HG03575 (cell line): ENCODE measurements around the gene MYBPHL.

ENCODE experiments used
- ATAC-seq: cut with Tn5 transposase; IDR thresholded peaks from one replicate; pipeline ENCODE4 v1.9.1; 2021; ENCODE audit not compliant: unreplicated experiment, insufficient number of reproducible peaks, low FRiP score; ENCODE audit errors: extremely low read depth

MYBPHL gene

DNA sequence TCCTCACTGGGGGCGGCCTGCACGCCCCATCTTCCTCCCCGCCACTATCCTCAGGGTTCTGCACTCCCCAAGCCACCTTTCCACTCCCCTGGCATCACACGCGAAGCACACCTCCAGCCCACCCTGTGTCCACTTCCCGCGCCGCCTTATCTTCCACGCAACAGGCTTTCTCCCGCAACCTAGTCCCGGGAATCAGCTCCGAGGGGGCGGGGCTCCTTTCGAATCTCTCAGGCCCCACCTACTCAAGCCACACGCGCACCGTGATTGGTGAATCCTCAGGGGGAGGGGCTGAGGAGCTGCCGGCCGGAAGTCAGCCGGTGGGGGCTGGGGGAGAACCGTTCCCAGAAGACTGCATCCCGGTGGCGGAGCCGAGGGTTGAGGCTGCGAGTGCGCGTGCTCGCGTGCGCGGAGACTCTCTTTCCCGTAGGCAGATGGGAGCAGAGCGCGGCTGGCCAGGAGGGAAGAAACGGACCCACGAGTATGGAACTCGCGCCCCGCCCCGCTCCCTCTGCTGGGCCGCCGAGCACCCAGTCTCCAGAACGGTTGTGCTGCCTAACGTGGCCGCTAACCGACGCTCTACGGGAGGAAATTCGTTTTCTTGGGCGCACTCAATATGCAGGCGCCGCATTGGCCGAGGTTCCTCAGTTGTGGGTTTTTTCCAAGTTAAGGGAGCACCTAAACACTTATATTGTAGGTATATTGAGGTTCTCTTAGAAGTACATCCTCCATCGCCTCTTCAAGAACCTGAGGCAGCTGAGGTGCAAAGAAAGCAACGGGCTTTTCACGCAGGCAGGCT, 23.7 kb downstream of the MYBPHL start, which contains the start of gene PSRC1:
PSRC1 (minus strand) TSS at position 194 of the 796 bp plus-strand sequence.
- peak; percentile 61 for ATAC-seq

DNA sequence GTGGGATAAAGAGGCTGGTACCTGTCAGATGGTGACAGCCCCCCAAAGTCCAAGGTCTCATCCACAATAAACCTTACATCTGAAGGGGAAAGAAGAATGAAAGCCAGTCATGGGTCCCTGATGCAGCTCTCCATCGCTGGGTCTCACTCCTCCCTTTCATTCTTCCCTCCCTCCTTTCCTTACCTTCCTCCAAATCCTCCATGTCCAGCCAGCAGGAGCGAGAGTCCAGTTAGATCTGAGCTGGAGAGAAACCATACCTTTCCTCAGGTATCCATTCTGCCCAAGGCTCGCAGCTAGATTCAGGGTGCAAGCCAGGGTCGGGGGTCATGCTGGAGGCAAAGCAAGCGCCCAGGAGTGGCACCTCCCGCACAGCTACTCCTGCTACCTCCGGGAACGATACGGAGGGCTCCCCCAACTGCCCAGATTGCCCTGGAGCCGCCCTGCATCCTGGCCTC, 24.3 kb downstream of the MYBPHL start:
- no peak for ATAC-seq

DNA sequence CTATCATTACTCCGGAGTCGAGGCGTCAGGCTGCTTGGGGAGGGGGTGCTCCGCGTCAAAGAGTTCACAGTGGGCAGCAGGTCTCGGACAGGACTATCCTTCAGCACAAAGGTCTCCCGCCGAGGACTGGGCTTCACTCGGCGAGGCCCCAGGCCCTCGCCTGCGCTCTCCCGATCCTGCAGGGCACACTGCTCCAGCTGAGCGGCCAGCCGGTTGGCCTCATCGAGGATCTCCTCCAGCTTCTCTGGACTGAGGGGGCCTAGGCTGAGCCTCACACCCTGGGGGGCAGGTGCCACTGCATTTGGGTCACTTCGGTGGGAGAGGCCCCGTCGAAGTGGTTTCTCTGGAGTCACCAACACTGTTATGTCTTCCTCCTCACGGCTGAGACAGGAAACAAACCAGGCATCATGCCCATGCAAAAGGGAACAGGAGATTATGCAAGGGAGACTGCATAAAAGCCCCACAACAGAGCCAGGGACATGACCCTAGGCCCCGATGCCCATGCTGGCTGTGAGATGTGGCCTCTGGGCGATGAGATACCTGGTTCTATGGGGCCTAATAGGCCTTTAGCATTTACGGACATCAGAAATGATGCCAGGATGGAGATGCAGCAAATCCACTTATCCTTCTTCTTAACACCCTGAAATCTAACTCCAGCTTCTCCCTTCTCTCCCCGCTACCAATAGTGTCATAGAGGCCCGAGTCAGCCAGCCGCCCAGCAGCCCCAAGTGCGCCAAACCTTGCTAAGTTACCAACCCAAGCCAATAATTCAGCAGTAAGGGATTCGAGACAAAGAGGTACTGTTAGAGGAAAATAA, 24.9 kb downstream of the MYBPHL start:
- no peak for ATAC-seq

DNA sequence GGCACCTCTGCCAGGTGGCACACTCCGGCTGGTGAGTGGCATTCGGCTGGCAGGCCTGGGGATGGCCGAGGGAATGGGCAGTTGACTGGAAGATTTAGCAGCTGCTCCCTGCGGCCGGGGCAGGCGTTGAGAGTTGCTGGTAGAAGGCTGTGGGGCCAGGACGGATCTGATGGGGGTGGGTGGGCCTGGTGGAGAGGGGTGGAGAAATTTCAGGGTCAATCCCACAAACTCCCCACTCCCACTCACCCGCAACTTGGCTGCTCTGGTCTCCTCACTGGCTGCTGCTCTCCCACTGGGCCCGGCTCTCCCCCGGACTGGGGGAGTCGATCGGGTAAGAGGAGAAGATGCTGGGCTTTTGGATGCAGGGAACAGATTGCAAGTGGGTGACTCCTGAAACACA, 25.9 kb downstream of the MYBPHL start:
- ATAC-seq: no peak

DNA sequence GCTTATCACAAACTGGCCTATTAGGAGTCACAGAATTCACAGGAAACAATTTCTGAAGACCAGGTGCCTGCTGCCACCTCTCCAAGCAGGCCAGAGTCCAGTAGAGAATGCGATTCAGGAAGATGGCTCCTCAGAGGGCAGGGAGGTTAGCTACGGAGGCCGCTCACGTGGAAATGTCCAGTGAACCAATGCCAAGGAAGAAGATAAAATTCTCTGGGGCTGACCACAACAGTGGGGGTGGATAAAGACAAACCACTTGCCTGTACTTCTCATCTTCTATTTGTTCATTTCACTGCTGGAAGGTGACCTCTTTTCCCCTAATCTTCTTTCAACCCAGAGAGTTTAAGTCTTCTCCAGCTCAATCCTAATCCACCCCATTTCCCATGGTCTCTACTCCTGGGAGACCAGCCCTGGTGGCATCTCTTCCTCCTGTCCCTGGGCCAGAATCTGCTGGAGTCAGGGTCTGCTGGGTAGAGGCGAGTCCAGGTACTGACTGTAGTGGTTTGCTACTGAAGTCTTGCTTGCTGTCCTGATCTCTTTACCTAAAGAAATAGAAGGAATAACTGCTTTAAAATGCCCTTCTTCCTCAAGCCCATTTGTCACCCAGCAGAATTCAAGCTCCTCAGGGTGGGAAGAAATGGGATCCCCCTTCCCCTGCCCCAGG, 27.1 kb downstream of the MYBPHL start:
- no peak for ATAC-seq

DNA sequence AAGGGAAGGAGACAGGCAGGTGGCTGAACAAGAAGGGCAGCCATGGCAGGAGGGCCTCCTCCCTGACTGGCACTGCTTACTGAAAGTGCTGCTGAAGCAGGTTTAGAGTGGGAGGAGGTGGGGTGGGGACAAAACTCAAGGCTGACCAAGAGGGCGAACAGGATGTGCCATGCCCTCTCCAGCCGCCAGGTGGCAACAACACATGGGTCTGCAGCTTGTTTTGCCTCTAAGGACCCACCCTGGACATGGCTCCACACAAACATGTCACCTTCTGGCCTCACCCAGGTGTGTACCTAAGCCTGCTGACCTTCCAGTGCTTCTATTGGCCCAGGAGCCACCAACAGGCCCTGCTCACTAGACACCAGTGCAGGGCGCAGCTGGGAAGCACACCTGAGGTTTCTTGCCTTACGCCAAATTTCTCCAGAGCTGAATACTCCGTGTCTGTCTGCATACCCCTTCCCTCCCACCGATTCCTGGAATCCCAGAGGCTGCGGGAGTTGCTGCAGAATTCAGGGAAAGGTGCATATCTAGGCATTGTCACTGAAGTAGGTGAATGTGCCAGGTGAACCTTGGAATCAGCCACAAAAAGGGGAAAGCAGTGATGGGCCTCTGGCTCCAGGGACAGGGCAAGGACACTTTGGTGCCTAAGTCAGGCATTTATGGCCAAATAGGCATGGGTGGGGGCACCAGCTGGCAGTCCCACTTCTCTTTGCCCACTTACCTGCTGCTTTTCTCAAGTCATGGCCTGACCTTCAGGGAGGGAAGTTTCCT, 29.2 kb downstream of the MYBPHL start:
- no peak for ATAC-seq

DNA sequence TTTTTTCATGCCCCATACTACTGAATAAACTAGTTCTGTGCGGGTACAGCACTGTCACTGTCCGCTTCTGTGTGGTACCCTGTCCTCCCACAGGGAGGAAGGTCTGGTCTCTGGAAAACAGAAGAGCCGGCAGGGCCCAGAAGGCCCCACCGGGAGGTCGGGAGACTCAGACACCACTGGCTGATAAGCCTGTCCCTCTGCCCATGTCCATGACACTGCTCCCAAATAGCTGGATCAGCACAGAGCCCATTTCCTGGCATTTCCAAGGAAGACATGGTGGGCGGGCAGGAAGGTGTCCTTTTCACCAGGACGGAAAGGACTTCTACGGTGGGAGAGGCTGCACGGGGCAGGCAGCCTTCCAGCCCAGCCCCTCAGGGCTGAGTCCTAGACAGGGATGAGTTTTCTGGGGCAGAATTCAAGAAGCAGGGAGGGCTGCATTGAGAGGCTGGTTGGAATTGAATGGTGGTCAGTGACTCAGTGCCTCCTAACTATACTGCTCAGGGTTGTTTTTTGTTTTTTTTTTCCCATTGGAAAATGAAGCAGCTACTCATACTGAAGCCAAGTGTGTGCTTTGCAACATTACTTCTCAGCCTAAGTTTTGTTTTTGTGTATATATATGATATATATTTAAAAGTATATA, 31.0 kb downstream of the MYBPHL start:
- no peak for ATAC-seq

DNA sequence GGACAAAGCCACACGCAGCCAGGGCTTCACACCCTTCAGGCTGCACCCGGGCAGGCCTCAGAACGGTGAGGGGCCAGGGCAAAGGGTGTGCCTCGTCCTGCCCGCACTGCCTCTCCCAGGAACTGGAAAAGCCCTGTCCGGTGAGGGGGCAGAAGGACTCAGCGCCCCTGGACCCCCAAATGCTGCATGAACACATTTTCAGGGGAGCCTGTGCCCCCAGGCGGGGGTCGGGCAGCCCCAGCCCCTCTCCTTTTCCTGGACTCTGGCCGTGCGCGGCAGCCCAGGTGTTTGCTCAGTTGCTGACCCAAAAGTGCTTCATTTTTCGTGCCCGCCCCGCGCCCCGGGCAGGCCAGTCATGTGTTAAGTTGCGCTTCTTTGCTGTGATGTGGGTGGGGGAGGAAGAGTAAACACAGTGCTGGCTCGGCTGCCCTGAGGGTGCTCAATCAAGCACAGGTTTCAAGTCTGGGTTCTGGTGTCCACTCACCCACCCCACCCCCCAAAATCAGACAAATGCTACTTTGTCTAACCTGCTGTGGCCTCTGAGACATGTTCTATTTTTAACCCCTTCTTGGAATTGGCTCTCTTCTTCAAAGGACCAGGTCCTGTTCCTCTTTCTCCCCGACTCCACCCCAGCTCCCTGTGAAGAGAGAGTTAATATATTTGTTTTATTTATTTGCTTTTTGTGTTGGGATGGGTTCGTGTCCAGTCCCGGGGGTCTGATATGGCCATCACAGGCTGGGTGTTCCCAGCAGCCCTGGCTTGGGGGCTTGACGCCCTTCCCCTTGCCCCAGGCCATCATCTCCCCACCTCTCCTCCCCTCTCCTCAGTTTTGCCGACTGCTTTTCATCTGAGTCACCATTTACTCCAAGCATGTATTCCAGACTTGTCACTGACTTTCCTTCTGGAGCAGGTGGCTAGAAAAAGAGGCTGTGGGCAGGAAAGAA, 32.0 kb downstream of the MYBPHL start:
- no peak for ATAC-seq

DNA sequence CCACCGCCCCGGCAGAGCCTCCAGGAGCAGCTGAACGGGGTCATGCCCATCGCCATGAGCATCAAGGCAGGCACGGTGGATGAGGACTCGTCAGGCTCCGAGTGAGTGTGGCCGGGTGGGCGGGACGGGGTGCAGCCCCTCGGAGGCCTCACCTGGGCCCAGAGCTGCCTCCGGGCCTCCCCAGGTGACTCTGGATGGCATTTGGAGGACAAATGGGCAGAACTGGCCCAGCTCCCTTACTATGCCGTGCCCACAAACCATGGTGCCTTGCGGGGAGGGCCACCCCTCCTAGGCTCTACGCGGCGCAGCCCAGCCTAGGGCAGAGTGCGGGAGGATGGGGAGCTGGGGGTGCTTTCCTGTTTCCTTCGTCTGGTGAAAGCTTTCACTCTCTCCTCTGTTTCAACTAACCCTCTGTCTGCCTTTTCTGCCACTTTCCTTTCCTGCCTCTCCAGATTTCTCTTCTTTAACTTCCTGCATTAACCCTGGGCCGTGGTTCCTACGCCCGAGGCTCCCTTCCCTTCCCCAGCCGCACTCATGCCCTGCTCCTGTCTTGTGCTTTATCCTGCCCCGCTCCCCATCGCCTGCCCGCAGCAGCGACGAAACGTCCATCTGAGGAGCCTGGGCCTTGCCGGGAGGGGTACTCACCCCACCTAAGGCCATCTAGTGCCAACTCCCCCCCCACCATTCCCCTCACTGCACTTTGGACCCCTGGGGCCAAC, 33.1 kb downstream of the MYBPHL start:
- no peak for ATAC-seq

DNA sequence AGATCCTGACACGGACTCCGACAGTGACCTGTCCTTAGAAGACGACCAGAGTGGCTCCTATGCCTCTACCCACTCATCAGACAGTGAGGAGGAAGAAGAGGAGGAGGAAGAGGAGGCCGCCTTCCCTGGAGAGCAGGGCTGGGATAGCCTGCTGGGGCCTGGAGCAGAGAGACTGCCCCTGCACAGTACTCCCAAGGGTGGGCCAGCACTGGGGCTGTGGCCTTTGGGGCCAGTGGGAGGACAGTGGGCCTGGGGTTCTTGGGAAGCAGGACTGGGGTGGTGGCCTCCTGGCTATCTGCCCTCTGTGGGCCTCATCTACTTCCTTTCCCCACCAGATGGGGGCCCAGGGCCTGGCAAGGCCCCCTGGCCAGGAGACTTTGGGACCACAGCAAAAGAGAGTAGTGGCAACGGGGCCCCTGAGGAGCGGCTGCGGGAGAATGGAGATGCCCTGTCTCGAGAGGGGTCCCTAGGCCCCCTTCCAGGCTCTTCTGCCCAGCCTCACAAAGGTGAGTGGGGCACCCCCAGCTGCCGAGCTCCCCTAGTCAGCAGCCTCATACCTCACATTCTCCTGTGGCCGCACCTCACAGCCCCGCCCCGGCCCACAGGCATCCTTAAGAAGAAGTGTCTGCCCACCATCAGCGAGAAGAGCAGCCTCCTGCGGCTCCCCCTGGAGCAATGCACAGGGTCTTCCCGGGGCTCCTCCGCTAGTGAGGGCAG, 33.8 kb downstream of the MYBPHL start:
- no peak for ATAC-seq

DNA sequence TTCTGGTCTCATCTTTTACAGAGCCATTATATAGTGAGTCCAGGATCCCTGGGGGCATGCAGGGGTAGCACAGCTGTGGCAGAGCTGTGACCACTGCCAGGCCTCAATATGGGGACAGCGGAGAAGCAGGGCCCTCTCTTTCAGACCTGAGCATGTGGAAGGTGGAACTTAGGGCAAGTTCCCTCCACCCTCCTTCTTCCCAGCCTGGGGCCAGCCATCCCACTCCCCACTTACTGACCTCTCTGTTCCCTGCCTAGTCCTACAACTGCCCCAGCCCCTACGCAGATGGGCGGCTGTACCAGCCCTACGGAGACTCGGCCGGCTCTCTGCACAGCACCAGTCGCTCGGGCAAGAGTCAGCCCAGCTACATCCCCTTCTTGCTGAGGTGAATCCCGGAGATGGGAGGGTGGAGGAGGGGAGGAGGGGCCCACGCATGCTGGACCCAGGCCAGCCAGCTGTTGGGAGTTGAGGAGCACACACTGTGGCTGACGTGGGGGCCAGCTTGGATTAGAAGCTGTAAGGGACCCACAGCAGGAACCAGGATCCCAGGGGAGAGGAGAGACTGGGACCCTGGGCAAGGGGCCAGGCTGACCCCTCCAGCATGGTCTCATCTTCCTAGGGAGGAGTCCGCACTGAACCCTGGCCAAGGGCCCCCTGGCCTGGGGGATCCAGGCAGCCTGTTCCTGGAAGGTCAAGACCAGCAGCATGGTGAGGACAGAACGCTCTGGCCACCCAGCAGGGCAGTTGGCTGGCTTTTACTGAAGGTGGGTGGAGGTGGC, 34.6 kb downstream of the MYBPHL start:
- no peak for ATAC-seq

DNA sequence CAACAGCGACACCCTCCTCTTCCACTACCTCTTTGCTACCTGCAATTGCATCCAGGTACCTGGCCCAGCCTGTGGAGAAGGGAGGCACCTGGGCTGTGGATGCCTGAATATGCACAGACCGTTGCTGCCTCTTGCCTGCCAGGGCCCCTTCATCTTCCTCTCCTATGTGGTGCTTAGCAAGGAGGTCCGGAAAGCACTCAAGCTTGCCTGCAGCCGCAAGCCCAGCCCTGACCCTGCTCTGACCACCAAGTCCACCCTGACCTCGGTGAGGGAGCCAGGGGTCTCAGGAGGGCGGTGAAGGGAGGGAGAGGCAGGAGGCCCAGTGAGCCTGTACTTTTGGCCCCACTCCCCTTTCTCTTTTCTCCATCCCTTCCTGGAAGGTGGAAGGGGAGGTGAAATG, 35.4 kb downstream of the MYBPHL start:
- ATAC-seq: no peak

DNA sequence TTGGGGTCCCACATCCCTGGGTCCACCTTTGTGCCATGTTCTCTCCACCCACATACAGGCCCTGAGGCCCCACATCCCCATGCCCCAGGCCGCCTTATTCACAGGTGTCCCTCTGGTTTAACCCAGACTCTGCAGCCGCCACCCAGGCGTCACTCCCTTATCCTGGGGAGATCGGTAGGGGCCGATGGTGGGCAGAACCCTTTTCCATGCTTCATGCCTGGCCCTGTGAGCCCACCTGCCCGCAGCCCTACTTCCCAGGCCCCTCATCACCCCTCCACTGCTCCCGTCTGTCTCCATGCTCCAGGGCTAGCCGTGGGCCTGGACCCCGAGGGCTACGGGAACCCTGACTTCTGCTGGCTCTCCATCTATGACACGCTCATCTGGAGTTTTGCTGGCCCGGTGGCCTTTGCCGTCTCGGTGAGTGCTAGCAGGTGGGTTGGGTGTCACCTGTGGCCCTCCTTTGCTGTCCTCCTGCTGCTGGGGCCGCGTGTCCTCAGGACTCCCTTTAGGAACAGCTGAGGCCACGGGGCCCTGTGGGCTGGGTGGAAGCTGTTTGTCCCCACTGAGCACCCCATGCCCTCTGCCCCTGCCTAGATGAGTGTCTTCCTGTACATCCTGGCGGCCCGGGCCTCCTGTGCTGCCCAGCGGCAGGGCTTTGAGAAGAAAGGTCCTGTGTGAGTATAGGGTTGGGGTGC, 36.0 kb downstream of the MYBPHL start:
- ATAC-seq: no peak

DNA sequence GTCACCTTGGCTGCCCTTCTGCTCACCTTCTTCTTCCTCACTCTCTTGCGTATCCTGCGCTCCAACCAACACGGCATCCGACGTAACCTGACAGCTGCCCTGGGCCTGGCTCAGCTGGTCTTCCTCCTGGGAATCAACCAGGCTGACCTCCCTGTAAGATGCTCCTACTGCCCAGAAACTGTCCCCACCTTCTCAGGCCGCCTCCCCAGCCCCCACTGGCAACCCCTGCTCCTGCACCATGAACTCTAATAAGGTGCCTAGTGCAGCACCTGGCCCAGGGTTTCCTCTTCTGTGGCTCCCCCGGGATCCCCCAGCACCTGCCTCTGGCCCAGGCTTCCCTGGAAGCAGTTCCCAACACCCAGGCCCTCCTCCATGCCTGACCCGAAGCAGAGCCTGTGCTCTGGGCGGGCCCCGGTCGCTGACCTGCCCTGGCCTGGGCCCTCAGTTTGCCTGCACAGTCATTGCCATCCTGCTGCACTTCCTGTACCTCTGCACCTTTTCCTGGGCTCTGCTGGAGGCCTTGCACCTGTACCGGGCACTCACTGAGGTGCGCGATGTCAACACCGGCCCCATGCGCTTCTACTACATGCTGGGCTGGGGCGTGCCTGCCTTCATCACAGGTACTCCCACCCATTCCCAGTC, 36.7 kb downstream of the MYBPHL start:
- no peak for ATAC-seq
